ENCODE data around the gene CRYBA2.
A peak's percentile ranks its signal among the peaks of the same experiment; 100 is the strongest.

CRYBA2 gene

DNA sequence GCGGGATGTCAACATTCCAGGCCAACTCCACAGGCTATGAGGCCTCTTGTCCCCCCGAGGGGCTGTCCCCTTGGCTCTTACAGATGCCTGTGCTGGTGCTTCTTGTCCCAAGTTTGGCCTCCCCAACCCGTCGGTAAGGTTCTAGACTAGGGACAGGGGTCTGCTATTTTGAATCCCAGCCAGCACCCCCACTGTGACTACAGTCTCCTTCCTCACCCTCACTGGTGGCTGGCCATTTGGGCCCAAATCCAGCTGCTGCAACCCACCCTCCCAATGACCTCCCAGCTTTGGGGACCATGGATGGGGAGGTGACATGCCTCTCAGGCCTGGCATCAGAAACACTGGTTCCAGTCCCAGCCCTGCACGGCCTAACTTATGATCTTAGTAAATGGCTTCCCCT, 29.4 kb upstream of the CRYBA2 start:
- DNase-seq: no peak

- no peak for DNase-seq
Observed at GRCh38 chr2:219022041-219022440, 28.8 kb upstream of the CRYBA2 start.

DNA sequence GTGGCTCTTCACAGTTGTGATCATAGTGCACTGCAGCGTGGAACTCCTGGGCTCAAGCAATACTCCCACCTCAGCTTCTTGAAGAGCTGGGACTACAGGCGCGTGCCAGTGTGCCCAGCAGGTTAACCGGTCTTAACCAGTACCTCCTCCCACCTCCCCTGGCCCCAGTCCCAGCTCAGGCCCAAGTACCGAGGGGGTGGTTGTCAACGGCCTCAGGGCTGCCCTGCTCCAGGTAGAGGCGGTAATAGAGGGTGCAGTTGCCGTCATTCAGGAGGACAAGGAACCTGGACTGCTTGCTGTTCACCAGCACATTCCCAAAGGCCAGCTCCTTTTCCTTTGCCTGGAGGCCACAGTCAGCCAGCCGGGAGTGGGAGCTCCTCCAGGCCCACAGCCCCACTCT, 28.4 kb upstream of the CRYBA2 start:
- DNase-seq: no peak

GRCh38 chr2:219020604-219021365, 27.6 kb upstream of the CRYBA2 start:
- no peak for DNase-seq

GRCh38 chr2:219019436-219019835, 26.2 kb upstream of the CRYBA2 start:
- no peak for DNase-seq

DNA sequence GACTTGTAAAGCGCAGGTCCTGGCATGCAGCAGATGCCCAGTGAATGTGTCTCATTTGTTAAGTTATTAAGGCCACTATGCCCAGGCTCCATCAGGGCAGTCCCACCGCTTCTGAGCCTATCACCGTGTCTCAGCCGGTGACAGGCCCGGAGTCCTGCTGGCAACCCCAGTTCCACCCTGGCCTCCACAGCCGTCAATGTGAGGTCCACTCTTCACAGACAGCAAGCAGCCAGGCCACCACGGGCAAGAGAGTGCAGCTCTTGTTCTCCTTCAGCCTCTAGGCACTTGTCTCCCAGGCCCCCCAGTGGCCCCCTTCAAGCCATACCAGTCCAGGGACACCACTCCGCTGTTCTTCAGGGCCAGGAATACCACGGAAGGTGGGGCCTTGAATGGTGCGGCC, 25.5 kb upstream of the CRYBA2 start:
- DNase-seq: no peak

DNA sequence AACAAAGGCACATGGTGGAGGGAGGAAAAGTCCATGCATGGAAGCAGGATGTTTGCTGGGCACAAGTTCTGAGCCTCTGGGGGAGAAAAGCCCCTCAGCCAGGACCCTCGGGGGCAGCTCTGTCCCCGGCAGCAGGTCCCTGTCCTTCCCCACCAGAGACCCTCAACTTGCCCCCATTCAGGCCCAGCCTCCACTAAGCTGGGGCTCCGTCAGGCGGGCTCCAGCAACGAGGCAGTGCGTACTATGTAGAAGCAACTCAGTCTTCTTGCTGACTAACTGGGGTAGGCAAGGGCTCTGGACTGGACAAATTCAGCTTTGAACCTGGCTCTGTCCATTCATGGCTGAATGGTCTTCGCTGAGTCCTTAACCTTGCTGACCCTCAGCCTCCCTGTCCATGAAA, 25.1 kb upstream of the CRYBA2 start:
- DNase-seq: no peak

- no peak for DNase-seq
Observed at GRCh38 chr2:219017201-219017931, 24.1 kb upstream of the CRYBA2 start.

DNA sequence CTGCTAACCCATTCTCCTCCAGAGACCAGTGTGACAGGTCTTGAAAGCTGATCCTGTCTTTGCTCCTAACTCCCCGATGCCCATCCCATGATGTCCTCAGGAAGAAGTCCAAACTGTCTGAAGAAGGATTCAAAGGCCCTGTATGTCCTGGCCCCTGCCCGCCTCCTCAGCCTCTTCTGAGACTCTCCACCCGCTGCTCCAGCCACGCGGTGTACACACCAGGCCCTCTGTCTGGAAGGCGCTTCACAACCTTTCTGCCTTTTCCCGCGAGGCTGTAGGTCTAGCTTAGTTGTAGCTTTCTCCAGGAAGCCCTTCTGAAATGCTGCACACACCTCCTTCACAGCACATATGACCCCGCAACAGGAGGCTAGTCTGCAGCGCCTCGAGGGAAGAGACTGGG, 23.5 kb upstream of the CRYBA2 start:
- no peak for DNase-seq

- DNase-seq: no peak
Observed at GRCh38 chr2:219010873-219011272, 17.7 kb upstream of the CRYBA2 start.

DNA sequence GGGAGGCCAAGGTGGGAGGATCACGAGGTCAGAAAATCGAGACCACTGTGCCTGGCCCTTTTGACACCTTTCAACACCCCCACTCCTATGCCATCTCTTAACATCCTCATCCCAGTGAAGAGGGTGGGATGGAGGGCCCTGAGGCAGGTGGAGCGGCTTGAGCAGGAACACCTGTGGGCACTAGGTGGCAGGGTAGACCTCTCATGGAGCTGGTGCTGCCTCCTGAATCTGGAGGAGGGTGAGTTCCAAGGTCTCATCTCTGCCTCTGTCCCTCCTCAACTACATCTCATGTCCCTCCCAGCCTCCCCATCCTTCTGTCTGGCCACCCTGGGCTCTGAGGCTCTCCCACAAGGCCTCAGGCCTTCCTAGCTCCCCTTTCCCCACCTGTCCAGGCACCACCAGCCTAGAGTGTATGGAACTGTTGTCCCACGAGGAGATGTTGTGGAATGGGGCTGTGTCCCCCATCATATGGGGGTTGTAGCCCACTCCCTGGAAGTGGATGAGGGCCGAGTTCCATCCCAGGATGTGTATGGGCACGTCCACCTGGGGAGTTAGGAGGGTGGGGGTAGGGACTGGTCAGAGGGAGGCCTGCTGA, 17.0 kb upstream of the CRYBA2 start:
- peak; percentile 22 for DNase-seq

DNA sequence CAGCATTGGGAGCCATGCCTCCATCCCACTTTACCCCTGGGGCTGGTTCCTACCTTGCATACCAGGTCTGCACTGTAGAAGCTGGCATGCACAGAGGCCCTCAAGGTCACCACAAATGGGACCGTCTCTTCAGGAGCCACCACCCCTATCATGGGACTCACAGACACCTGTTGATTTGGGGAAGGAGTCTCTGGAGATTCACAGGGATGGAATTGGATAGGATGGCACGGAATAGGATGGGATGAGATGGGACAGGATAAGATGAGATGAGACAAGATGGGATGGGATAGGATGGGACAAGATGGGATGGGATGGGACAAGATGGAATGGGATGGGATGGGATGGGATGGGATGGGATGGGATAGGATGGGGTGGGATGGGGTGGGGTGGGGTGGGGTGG, 16.1 kb upstream of the CRYBA2 start:
- DNase-seq: no peak

DNA sequence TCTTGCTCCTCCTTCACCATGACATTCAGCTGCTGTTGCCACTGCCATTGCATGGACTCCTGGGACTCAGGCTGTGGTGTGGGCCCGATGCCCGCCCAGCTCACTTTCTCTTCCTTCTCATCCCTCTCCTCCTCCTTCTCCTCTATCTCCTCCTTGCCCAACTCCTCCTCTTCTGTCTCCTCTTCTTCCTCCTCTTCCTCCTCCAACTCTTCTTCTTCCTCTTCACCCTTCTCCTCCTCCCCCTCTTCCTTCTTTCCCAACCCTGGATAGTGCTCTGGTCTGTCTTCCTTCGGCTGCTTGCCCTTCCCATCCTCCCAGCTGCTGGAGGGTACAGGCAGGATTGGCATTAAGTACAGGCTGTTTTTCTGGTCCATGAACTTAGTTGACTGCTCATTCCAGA, 10.8 kb upstream of the CRYBA2 start:
- no peak for DNase-seq

- no peak for DNase-seq
Observed at GRCh38 chr2:219003267-219003634, 10.0 kb upstream of the CRYBA2 start.

- DNase-seq: peak; percentile 56
Observed at GRCh38 chr2:219002395-219003266, 9.4 kb upstream of the CRYBA2 start.

DNA sequence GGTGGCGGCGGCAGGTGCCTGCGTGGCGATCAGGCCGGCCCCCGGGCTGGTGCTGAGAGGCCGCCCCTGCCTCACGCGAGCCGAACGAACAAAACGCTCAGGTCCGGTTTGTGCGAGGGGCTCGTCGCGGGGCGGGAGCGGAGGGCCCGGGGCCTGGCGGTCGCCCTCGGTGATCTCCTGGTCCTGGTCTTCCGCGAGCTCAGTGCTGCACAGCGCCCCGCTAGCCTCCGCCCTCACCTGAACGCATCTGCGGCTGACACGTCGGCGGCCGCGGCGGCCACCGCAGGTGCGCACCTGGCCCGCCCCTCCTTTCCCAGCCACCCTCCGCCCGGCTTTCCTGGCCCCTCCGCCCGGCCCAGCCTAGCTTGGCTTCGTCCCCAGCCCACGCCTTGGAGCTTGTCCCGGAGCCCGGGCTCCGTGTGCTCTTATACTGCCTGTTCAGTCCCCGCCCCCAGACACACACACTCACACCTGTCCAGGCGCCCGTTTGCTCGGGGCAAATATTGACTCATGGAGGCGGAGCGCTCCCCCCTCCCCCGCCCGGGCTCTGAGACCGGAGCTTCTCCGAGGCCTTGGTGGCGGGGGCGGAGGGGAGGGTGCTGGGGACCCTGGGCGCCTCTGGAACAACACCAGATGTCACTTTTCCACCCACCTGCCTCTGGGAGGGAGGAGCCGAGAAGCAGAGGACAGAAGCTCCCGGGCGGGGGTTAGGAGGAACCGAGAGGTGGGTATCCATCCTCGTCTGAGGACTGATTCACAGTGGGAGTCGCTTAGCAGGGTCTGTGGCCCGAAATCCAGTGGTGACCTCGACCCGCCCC, 8.6 kb upstream of the CRYBA2 start:
- peak; percentile 45 for DNase-seq

DNA sequence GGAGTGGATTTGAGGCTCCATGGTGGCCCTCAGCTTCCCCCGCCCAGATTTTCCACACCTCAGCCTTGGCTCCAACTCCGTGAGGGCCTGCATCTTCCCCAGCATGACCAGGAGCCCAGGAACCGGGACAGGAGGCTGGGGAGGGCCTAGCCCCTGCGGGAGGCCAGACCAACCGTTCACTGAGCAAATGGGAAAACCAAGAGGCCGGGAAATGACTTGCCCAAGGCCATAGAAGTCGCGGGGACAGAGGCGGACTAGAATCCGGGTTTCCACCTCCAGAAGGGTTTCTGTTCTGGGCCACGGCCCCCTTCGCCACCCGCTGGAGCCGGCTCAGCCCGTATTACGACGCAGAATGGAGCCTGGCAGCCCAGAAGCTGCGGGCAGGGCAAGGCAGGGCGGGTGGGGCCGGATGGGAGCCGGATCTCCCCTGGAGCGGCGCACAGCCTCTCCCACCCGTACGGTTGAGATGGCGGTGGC, 7.9 kb upstream of the CRYBA2 start:
- DNase-seq: no peak

DNA sequence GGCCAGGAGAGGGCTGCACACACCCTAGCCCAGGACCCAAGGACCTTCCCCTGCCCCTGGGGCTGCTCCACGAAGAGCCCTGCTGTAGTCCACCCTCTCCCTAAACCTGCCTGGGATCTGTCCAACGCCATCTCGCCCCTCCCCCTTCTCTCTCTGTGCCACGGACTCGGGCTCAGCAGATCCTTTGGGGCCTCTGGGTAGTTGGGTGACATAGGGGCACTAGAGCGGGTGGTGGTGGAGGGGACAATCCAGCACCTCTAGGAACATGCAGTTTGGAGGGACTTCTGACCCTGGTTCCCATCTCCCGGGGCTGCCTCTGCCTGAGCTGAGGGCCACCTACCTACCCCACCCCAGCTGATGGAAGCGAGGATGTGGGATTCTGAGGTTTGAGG, 7.3 kb upstream of the CRYBA2 start:
- DNase-seq: no peak

DNA sequence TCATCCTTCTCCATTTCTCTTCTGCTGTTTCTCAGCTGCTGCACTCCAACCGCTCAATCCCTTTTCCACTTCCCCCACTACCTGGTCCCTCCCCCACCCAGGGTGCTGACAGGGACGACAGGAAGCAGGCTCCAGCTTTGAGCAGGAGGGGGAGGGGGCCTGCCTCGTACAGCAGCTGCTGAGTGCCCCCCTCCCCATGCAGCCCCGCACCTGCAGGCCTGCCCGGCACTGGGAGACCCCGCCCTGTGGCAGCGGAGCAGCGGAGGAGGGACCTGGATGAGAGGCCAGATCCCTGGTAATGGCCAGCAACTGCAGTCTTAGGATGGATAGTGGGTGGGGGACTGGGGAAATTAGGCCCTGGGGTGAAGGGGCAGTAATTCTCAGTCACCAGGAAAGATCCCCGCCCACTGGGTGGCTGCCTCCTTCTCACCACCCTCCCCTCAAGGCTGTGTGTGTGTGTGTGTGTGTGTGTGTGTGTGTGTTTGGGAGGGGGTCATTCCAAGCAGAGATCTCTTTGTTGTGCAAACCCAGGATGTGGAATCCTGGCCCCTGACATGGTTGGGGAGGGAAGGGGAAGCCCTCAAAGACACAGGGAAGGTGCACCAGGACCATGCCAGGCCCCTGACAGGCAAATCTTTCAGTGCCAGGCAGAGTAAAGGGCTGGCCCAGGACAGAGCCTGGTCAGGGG, 6.8 kb upstream of the CRYBA2 start:
- DNase-seq: no peak

- no peak for DNase-seq
Observed at GRCh38 chr2:218999021-218999880, 6.0 kb upstream of the CRYBA2 start.
